Stimulated activated CD4-positive, alpha-beta T cell treated with anti-CD3 and anti-CD28 coated beads, TNF-alpha, amount 100 ng/mL, for 4 hours (primary cell): ENCODE data around the gene ESRP2.
A peak's percentile ranks its signal among the peaks of the same experiment; 100 is the strongest.

Source experiments
- DNase-seq, 3 experiments: peaks; one replicate each; pipeline ENCODE4 v3.0.0-alpha.2; 2020; ENCODE audit warnings: low read depth in 3 of 3

ESRP2 gene

DNA sequence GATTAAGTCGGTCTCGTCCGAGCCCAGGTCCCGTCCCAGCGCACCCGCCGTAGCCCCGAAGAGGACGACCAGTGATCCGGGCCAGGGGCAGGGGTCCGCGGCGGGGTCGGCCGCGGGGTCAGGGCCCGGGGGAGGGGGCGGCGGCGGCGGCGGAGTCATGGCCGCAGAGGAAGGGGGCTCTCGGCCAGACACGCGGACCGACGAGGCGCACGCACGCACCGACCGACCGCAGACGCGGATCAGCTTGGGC, at the start of gene ESRP2:
Gene ESRP2, minus strand, starts transcription at position 241 of the 250 bp plus-strand sequence. Its CDS starts 82 bp downstream, at position 159.
- no peak for DNase-seq

DNA sequence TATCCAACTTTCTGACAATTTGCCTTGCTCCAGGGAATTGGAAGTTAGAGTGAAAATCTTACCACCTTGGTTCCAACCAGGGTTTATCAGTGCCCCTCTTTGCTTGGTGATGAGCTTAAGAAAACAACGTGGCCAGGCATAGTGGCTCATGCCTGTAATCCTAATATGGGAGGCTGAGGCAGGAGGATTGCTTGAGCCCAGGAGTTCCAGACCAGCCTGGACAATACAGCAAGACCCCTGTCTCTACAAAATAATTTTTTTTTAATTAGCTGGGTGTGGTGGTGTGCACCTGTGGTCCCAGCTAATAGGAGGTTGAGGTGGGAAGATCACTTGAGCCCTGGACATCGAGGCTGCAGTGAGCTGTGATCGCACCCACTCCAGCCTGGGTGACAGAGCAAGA, 49.8 kb upstream of the ESRP2 start:
- DNase-seq: no peak

DNA sequence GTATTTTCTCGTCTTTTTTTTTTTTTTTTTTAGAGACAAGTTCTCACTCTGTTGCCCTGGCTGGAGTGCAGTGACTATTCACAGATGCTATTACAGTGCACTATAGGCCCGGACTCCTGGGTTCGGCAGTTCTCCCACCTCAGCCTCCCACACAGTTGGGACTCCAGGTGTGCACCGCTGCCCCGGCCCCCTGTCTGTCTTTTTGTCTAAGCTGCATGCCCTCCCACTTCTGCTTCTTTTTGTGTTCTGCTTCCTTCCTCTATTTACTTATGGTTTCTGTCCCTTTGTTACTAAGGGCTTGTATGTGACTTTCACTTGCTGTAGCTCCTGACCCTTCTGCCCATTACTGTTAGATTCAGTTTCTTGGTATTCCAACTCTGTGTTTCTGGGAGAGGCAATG, 48.9 kb upstream of the ESRP2 start:
- no peak for DNase-seq

DNA sequence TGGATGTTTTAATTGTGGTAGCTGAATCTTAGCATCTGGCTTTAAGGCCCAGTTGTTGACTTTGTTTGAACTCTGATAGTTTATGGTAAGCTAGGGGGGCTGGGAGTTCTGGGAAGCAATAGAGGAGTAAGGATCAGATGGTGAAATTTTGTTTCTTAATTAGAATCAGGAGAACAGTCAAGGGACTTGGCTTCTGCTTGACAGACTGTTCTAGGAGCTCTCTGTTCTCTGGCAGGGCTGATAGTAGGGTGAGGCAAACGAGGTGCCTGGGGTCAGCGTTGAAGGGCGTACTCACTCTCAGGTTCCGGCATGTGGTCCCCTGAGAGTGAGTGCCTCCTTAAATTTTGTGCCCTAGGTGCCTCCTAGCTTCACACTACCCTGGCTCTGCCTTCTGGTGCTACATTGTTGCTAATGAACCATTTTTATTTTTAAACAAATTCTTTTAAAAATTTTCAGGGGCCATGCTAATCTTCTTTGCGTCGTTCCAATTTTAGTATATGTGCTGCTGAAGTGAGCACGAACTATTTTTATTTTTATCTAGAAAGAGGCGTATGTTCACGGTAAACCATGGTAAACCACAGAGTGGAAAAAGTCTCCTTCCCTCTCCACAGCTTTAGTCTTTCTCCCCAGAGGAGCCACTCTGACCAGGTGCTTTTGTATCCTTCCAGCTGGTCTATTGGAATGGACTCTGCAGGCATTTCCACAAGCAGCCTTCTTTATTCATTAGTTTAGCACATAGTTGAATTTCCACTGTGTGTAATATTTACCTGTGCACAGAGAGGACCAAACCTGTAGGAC, 48.1 kb upstream of the ESRP2 start:
- no peak for DNase-seq

DNA sequence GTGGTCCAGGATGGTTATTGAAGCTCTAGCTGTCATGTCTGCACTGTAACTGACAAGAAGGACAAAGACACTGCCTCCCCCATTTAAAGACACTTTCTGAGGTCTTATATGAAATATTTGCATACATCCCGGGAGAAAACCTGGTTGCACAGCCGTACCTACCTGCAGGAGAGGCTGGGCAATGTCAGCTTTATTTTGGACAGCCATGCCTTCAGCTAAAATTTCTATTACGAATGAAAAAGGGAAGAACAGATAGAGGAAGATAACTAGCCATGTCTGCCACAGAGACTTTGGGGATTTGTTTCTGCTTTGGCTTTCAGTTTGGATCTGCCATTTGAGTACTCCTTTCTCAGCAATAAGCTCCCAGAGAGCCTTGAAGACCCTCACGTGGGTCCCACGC, 47.4 kb upstream of the ESRP2 start:
- no peak for DNase-seq

DNA sequence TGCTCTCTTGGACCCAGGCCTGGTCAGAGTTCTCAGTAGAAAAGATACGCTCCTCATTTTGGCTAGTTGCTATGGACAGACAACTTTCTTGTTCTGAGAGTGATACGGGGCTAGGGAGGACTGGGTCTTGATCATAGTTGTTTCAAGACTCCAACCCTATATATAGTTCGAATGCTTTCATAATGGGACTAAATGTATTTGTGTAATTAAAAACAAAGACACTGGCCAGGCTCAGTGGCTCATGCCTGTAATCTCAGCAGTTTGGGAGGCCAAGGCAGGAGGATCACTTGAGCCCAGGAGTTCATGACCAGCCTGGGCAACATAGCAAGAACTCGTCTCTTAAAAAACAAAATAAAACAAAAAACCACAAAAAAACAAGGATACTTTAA, 46.1 kb upstream of the ESRP2 start:
- DNase-seq: no peak

DNA sequence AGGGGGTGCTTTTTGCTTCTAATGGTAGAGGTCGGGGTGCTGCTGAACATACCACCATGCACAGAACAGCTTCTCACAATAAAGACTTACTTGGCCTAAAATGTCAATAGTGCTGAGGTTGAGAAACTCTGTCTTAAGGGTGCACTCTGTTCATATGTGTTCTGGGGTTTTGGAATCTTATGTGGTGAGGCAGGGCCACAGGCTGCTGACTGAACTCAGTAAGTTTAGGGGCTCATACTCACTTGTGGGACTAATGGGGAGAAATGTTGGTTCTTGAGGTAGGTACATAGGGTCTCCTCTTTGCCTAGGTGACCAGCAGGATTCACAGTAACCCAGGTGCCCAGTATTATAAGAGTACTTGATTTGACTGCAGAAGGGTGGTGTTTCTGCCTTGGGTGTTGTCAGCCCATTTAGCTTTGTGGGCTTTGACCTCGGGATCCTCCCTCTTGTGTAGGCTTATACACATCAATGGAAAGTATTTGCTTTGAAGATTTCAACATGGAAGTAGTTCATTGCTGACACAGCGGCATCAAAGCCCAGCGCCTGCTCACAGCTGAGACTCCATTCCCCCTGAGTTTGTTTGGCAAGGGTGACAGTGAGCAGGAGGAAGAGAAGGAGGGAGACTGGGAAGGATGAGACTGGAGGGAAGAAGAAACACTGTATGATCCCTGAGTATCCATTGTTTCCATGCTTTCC, 45.6 kb upstream of the ESRP2 start:
- DNase-seq: no peak

DNA sequence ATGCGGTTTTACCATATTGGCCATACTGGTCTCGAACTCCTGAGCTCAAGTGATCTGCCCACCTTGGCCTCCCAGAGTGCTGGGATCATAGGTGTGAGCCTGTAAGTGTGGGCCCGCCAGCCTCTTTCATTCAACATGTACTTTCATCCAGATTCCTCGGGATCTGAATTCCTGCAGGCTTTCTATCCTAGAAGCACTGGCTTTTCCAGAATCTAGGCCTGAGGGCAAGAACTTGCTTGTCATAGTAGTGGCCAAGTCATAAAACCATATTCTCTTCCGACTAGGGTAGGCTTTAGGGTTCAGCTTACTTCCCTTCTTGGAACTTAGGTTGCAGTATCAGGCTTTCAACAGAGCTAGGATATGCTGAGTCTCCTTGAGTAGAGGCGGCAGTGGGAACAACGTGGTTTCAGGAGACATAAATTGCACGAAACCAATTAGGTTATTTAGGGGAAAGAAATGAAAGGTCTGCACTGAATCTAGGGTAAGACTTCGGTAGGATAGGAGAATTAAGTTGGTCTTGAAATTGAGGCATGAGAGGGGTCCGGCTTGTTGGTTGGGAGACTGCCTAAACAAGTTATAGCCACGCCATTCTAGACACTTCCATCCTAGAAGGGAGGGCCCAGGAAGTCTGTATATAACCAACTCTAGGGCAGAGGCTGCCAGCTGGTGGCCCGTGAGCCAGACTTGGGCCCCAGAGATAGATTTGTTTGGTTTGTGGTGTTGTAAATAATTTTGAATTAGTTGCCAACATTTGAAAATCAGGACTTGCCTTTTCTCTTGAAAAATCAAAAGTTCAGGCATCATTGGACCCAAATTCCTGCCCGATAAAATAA, 44.0 kb upstream of the ESRP2 start:
- no peak for DNase-seq

DNA sequence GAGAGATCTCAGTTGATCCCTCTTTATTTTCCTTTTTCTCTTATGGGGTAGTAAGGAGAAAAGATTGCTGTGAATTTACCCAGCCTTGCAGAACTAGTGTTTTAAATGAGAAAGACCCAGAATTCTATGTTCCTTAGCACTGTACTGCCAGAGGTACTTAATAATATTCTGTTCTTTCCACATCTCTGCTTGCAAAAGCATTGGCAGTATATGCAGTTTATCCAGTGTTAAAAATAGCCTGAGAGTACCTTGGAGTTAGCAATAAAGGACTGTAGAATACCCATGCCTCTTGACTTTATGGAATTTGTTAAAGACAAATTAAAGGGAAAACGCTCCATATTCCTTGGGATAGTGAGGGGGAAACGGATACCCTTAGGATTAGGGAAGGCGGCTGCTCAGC, 40.3 kb upstream of the ESRP2 start:
- DNase-seq: no peak

DNA sequence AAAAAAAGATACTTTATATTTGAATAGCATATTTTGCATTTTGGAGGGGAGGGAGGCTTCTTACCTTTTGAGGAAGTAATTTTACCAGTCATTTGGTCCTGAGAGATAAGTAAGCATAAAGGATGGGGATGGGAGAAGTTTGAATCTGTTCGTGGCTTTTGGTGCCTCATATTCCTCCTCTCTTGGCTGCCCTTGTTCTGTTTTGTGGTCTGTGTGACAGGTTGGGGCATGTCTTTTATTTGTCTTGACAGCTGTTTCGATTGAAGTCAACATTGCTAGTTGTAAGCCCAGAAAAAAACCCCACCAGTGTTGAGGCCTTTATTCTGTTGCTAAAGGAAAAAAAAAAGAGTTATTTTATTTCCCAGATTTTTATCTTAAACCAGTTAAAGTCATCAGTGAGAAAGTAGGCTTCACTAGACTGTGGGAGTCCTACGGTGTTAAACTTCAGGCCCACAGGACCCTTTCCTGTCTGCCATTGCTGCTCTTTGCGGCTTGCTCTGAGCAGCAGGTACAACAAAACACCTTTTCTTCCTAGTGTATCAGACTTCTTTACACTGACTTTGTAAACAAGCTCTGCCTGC, 39.8 kb upstream of the ESRP2 start:
- no peak for DNase-seq

DNA sequence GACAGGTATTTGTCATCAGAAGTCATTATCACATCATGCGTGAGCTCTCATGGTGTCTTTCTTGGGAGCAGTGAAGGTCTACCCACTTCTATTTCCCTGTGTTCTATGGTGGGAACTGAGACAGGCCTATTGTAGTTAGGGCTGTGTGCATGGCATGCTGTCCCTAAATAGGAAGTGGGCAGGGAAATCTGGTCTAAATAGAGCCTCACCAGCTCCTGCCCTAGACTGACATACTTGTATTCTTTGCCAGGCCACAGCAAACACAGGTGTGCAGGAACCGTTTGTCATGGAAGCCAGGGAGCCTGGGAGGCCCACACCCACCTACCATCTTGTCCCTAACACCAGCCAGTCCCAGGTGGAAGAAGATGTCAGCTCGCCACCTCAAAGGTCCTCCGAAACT, 38.5 kb upstream of the ESRP2 start:
- no peak for DNase-seq

DNA sequence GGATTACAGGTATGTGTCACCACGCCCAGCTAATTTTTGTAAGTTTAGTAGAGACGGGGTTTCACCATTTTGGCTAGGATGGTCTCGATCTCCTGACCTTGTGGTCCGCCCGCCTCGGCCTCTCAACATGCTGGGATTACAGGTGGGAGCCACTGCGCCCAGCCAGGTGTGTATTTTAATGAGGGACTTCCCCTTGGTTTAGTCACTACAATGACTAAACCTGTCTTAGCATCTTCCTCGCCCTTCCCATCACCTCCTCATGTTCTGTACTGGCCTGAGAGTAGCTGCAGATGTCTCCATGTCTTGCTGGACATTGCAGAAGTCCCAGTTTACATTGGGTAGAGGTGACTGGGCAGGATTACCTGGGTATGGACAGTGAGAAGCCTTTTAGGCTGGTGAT, 38.0 kb upstream of the ESRP2 start:
- no peak for DNase-seq

DNA sequence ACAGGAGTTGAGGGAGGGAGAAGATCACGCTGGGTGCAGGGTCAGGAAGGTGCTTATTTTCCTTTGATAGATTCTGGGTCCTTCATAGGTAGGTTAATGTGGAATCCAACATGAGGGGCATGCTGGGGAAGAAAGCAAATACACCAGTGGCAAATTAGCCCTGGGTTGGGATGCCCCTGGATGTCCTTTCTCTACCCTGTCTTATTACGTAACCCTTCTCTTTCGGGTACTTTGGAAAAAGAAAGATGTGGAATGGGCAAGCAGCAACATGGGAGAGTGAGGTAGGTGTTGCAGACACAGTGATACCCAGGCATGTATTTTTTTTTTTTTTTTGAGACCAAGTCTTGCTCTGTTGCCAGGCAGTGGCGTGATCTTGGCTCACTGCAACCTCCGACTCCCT, 37.5 kb upstream of the ESRP2 start:
- DNase-seq: no peak

DNA sequence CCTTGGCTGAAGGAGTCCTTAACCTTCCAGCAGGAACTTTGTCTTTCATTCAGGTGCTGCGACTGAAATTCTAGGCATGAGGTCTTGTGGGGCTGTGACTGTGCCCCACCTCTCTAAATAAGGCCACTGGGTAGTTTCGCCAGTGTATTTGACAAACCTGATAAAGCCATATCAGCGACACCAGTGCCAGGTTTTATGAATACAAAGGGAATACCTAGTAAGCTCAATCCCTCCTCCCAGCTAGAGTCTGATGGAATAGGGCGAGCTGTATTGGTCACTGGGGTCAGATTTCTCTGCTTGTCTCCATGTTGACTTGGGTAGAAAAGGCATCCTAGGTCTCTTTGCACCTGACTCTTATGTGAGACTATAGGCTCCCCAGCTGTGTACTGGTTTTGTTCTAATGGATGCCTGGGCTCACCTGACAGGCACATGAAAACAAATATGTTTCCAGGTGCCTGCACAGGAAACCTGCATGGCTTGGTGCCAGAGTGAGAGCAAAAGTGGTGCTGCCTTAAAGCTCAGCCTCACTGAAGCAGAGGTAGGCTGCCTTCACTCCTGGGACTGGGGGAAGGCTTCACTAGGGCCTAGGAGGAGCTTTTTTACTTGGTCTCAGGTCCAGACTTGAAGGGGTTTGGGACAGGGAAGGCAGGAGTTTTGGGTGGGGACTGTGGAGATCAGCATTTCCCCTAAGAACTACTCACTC, 36.7 kb upstream of the ESRP2 start:
- DNase-seq: no peak

DNA sequence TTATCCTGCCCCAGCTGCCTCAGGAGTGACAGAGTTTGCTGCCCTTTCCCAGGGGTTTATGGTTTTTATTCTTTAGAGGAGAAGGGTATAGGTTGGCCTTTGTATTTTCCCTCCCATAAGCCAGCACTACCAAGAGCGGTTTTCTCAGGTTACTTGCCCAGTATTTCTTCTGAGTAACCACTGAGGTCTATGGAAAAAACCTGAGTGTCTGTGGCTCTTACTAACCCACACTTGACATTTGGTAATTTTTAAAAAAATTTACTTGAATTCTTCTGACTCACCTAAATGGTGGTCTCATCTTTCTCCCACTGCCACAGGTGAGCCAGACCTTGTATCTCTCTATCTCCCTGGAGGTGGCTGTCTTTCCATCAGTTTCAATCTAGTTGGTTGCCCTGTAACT, 34.4 kb upstream of the ESRP2 start:
- no peak for DNase-seq

DNA sequence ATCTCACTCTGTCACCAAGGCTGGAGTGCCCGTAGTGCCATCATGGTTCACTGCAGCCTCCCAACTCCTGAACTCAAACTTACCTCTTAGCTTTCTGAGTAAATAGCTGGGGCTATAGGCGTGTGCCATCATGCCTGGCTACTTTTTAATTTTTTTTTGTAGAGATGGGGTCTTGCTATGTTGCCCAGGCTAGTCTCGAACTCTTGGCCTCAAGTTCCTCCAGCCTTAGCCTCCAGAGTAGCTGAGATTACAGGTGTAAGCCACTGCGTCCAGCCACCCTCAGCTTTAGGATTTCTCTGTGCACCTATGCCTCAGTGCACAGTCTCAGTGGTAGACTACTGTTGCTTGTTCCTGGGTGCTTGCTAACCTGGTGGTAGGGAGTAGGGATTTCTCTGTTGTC, 33.9 kb upstream of the ESRP2 start:
- DNase-seq: no peak

DNA sequence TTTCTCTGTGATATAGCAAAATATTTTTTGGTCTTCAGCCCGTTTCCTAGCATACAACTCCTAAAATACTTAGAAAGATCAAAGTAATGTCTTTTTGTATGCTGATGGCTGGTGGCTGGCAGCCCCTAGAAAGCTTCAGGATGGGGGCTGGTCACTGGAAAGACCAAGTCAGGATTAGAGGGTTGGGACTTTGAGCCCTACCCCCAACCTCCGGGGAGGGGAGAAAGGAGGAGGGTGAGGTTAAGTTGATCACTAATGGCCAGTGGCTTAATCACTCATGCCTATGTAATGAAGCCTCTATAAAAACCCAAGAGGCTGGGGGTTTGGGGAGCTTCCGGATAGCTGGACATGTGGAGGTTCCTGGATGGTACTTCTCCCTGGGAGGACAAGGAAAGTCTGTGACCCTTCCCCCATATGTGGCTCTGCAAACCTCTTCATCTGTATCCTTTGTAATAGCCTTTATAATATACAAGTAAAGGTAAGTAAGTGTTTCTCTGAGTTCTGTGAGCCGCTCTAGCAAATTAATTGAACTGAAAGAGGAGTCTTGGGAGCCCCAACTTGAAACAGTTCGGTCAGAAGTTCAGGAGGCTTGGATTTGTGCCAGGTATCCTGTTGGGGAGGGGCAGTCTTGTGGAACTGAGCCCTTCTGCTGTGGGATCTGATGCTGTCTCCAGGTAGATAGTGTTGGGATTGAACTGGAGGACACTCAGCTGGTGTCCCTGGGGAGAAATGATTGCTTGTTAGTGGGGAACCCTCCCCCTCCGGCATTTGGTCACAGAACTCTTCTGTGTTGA, 31.9 kb upstream of the ESRP2 start:
- DNase-seq: no peak

DNA sequence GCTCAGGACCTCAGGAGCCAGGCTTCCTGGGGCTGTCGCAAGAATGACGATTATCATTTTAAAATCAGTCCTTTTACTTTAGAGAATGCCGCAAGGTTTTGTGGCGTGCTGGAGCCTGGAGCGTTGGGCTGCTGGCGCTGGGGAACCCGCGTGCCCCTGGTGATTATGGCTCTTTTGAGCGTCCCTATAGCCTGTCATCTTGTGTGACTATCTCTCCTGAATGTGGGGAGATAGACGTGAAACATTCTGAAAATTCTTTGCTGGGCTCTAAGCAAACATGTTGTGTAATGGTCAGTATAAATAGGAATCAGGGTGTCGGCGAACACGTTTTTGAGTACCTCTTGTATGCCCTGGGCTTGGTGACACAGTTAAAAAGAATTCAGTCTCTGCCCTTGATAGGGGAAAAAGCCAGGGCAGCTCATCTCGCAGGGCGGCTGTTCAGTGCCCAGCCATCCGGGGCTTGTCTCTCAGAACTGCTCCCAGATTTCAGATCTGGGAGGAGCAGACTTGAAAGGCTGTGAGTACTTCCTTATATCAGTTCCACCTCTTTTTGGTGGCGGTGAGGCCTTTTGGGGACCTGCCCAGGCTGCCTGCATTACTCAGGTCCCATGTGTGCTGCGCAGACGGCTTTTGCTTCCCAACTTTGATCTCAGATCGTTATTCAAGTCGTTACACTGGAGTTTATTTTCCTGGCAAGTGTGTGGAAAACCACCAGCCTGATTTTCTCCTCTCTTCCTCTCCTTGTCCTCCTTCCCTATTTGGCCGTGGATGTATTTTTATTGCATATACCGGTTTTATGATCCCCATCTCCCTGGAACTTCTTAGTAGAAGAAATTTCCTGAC, 29.4 kb upstream of the ESRP2 start:
- DNase-seq: no peak

DNA sequence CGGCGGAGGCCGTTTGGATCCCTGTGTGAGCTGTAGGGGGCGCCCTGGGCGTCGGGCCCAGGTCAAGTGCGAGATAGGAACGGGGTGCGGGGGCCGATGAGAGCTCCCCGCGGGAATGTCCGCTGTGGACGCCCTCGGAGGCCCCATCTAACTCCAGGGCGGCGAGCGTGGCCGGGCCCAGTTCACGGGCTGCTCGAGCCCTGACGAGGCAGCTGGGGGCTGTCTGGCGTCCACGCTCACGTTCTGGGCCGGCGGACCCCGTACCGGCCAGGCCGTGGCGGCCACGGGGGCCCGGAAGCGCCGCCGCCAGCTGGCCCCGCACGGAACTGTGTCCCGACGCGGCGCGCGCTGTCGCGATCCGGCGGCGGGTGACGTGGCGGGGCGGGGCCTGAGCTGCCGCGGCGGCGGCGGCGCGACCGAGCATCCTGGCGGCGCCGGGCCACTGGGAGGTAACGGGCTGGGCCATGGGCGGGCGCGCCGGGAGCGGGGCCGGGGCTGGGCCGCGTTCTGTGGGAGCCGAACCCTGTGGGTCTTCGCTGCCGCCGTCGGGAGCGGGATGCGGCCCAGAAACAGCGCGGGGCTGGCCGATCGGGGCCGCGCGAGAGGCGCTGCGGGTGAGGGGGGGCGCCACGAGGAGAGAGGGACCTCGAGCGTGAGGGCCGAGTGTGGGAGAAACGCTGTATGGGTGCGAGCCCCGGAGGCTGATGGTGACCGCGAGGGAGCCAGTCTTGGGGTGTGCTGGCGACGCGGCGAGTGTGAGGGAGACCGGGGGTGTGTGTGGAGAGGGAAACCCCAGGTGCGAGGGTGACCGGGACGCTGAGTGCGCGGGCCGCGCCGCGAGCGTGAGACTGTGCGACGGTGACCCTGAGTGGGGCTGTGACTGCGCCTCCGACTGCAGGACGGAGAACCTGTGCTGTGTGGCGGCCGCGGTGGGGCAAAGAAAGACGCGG, 28.5 kb upstream of the ESRP2 start, which contains the start of gene SLC7A6:
Gene SLC7A6, plus strand, starts transcription at position 399 of the 950 bp plus-strand sequence. CDS start 10,201 bp downstream, outside the sequence.
- DNase-seq: peak; percentile 76 to 82 (median 77)
